Stimulated activated CD8-positive, alpha-beta memory T cell treated with anti-CD3 and anti-CD28 coated beads, Interleukin-4, amount 100 ng/mL, for 48 hours (primary cell): Measurements from ENCODE around the gene SNAI3.
"Not testable (repeated sequence)": the region's sequence is repeated elsewhere in the genome, so short reads cannot be mapped to it uniquely, and the experiment has no call there.

Source experiments
- DNase-seq: peaks from one replicate; pipeline ENCODE4 v3.0.0-alpha.2; 2020

Gene SNAI3

DNA sequence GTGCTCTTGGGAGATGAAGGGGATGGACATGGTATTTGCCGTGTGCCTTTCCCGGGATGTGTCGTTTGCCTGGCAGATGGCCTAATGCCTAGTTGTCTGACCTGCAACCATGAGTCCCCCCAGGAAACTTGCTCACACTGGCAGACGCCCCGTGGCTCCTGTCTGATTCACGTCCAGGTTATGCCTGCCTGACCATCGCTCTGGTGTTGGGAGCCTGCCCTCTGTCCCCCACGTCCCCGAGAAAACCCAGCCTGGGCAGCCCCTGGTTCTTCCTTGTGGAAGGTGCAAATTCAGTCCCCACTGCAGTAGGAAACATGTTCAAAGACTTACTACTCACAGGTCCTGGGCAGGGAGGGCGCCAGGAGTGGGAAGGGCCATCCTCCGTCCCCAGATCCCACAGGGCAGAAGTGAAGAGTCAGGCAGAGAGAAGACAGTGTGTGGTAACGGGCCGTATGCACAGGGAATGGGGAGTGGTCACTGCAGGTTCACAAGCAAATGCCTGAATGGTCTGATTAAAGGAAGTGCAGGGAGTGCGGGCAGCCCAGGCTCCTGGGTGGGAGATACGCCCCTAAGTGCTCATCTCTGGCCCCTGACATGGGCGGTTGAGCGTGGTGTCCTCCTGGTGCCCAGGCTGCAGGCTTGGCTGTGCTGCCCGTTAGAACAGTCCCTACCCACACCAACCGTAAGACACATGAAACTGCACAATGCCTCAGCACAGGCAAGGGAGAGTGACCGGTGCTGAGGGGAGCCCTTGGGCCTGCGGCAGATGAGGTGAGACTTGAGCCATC, 4.2 kb upstream of the SNAI3 start:
- DNase-seq = no peak

DNA sequence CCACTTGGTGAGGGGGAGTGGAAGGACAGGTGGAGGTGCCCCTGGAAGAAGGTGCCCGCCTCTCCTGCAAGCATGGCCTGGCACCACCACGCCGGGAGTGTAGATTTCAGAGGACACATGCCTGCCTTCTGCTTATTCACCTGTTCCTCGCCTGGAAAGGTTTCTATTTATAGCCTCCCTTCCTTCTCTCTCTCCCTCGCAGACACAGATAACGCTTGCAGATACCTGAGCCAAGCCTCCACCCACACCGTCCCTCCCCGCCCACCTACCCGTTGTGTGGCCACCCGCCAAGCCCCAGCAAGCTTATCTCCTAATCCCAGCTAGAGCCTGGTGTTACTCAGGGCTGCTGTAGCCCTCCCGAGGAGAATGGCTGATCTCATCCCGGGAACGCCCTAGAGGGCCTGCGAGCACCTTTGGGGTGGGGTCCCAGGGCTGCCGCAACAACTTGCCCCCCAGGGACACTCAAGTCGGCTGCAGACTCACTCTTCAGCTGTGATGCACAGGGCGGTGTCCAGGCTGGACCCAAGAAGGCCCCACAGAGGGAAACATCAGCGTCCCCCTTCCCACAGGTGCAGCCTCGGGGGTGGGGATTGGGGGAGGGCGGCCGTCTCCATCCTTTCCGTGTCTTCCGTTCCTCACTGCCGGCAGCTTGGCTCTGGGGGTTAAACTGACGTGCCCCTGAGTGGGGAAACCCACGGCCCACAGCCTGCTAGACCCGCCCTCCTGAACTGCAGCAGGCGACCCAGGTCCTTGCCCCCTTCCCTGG, 1.9 kb upstream of the SNAI3 start:
- DNase-seq = no peak

GRCh38 chr16:88687676-88688012, 1.3 kb upstream of the SNAI3 start:
- DNase-seq = no peak

DNA sequence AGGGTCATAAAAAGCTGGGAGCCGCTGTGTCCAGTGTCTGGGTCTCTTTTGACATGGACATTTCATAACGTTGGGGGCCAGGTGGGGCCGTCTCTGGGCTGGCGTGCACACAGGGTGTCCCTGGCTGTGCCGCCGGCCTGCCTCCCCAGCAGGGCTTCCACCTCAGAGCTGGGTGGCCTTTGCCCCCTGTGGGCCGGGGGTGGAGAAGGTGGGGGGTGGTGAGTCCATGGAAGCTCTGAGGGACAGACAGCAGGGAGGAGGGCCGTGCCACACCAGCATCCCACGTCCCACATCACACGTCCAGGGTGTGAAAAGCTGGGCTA, 908 bp upstream of the SNAI3 start:
- no peak for DNase-seq

DNA sequence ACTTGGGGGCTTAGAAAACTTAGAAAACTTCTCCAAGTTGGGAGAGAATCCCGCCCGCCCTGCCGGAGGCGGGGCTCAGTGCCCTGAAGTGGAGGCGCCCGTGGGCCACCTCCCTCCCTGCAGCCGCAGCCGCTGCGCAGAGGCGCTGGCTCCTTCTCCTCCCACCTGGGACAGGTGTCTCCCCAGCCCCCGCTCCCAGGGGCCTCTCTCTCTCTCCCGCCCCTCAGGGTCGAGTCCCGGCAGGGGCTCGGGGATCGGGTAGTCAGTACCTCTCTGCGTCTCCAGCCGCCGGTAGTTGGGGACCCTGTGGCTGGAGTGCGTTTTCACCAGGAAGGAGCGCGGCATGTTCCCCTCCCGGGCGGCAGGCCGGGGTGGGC, 257 bp downstream of the SNAI3 start:
- DNase-seq = peak; percentile 58

GRCh38 chr16:88685156-88686061, 898 bp downstream of the SNAI3 start:
- peak; percentile 85 for DNase-seq

DNA sequence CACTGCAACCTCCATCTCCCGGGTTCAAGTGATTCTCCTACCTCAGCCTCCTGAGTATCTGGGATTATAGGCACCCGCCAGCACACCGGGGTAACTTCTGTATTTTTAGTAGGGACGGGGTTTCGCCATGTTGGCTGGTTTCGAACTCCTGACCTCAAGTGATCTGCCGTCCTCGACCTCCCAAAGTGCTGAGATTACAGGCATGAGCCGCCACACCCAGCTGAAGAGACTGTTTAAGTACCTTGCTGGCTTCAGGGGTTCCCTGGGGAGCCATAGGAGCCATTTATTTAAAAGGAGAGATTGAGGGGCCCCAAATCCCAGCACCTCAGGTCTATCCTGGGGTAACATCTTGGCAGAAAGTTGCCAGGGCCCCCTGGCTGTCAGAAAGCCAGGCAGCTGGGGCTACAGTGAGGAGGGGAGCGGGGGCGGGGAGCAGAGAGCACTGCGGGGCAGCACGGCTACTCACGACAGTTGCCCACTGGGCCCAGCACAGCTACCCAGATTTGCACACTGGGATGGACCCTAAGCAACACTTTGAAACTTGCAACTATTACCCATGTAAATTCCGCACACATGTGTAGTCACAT, 1.6 kb downstream of the SNAI3 start:
- no peak for DNase-seq

DNA sequence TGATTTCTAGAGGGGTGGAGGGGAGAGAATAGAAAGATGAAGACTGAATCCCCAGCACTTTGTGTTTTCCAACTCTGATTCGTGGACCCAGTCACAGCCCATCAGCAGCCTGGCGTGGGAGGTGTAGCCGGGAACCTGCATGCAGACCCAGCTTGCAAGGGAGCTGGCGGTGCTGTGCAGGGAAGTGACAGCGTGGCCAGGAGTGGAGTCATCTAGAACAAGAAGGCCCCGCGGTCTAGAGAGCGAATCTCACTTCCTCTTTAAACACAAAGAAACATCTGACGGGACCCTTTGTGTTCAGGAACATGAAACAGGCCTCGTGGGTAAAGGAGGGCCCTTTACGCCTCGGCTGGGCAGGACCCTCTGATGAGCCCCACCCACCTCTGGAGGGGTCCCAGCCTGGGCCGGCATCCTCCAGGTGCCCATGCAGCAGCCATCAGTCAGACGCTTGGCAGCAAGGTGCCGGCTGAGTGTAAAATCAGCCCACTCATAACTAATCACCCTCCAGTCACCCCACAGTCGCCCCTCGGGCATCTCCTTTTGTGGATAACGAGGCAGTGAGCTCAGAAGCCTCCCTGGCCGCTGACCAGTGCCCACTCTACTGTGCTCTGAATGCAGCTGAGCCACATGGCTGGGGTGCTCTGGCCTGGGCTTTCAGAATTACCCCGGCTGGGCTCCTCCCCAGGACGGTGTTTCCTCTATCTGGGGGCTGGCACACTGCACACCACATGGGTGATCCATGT, 4.4 kb downstream of the SNAI3 start:
- DNase-seq = peak; percentile 85

DNA sequence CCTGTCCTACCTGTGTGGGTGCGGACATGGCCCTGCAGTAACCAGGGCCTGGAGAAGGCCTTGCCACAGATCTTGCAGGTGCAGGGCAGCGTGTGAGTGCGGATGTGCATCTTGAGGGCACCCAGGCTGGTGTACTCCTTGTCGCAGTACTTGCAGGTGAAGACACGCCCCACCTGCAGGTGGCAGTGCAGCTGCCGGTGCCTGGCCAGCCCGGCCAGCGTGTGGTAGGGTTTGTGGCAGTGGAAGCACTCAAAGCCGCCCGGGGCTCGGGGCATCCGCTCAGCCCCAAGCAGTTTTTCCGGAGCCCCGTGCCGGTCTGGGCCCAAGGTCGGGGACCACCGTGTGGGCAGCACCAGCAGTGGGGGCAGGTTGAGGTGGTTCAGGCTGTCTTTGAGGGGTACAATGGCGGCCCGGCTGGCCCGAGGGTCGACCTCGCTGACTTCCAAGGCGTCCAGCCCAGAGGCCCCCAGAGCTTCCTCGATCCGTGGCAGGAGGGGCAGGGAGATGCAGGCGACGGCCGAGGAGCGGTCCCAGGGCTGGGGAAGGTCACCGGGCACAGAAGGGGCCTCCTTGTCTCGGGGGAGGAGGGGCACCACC, 5.1 kb downstream of the SNAI3 start:
- DNase-seq = peak; percentile 66

GRCh38 chr16:88680554-88681083, 5.7 kb downstream of the SNAI3 start:
- DNase-seq = no peak

DNA sequence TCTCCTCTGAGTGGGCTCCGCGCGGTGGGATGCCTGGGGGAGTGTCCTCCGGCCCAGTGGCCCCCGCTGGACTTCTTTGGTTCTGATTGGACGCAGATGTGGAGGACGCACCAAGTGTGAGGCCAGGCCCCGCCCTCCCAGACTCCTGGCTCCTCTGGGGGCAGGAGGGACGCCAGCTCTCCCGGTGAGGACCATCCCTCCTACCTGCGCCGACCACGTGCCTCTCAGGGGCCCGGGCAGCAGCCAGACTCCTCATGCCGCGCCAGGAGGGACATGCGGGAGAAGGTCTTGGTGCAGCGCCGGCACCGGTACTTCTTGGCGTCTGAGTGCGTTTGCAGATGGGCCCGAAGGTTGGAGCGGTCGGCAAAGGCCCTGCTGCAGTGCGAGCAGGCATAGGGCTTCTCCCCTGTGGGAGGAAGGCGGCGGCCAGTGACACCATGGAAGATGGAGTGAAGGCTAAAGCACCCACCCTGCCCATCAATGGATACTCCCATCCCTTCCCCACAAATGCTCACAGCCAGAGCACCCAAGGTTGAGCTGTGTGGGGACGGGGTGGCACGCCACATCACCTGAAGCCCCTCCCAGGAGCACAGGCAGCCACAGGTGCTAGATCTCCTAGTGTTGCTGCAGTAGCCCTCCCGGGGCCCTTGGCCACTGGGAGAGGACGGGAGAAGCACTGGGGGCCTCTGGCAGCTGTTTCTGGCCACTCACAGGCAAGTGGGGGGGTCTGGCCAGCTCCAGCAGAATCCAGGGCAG, 7.9 kb downstream of the SNAI3 start:
- no peak for DNase-seq

DNA sequence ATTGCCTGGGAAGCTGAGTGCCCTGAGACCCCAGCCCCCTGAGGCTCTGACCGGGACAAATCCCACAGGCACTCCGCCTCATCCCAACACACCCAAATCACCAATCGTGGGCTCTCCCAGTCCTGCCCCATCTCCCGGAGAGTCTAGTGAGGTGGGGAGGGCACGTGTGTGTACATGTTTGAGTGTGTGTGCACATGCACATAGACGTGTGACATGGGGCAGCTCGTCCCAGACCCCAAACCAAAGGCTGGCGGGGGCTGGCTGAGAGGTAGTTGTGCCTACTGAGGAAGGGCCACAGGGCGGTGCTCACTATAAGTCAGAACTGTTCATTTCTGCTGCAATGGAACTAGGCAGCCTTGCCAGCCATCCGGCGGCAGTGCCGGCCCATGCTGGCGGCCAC, 8.6 kb downstream of the SNAI3 start:
- DNase-seq = no peak

DNA sequence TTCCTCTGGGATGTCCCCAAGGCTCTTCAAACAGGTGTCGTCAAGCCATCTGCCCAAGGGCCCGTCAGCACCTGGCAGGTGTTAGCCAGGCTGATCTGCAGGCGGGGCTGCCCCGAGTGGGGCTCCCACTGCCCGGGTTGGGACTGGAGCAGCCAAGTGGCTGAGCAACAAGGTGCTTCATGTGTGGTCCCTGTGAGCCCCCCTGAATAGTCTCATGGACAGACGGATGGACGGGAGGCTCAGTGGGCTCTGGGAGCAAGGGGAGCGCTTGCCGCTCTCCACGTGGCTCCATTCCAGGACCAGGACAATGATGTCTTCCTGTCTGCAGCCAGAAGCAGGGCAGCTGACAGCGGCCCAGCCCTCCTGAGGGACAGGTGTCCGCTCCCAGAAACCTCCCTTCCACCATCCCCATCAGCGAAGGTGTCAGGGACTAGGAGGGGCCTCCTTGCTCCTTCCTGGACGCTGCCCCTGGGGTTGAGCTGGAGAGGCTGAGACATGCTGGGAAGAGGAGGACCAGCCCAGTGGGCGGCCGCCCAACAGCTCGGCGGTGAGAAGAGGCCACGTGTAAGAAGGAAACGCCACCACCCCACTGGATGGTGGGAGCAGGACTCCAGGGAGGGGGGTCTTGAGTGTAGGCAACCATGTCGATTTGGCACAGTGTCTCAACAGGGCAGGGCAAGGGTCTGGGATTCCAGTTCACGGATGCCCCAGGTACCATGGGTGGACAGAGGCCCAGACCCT, 9.6 kb downstream of the SNAI3 start:
- DNase-seq = no peak

- no peak for DNase-seq
Measured at GRCh38 chr16:88673716-88674379, 12.5 kb downstream of the SNAI3 start.

DNA sequence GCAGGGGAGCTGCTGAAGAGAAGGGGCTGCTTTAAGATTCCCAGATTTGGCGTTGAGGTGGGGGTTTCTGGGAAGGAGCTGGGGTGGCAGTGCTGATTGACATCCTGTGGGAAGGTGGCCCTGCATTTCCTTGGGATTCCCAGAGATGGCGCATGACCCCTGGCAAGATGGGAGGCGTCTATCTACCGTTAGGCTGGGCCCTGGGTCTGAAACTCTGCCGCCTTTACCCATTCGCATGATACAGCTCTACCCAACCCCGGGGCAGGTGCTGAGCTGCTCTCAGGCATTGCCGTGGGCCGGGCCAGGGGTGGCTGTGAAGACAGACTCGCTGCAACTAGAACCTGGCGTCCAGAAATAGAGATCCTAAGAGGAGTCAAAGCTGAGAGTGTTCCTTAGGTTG, 13.5 kb downstream of the SNAI3 start:
- no peak for DNase-seq

DNA sequence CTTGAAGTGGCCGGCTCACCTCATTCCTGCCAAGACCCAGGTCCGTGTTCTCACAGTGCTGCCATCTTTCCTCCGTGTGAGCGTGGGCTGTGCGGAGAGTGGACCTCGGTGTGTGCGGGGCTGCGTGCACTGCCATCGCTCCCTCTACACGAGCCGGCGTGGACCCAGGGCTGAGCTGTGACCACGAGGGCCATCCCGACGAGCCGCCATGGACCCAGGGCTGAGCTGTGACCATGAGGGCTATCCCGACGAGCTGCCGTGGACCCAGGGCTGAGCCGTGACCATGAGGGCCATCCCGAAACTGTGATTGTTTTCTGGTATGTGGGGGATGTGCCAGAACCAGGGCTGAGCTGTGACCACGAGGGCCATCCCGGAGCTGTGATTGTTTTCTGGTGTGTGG, 14.5 kb downstream of the SNAI3 start:
- DNase-seq = no peak

DNA sequence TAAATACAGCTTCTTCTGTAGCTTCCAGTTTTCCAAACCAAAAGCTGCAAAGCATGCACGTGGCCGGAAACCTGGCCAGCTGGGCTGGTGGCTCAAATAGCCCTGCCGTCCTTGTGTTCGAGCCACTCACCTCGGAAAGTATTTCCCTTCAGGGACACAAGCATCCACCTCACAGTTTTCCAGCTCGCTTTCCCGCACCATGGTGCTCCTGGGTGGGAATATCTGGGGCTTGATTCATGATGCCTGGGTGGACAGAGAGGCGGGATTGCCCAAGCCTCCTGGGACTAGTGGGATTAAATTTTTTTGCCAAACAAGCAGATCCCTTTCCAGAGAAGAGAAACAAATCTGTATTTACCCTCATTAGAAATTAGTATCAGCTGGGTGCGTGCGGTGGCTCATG, 16.3 kb downstream of the SNAI3 start:
- no peak for DNase-seq

DNA sequence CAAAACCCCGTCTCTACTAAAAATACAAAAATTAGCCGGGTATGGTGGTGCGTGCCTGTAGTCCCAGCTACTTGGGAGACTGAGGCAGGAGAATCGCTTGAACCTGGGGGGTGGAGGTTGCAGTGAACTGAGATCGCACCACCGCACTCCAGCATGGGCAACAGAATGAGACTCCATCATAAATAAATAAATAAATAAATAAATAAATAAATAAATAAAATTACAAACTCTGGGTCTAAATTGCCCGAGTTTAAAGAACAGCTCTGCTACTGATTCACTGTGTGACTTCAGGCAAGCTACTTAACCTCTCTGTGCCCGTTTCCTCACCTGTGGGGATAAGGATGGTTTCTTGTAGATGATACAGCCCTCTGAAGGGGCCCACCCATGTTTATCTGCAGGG, 16.8 kb downstream of the SNAI3 start:
- not testable (repeated sequence) for DNase-seq

GRCh38 chr16:88667461-88667860, 18.8 kb downstream of the SNAI3 start:
- DNase-seq = no peak

DNA sequence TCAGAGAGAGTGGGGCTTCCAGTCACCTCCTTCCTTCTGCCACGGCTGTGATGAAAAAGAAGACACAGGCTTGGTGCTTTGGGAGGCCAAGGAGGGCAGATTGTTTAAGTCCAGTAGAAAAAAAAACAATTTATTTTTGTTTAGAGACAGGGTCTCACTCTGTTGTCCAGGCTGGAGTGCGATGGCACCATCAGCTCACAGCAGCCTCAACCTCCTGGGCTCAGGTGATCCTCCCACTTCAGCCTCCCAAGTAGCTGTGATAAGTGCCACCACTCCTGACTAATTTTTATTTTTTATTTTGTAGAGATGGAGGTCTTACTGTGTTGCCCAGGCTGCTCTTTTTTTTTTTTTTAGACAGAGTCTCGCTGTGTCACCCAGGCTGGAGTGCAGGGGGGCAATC, 20.7 kb downstream of the SNAI3 start:
- DNase-seq = no peak
